HG03139 (cell line): ENCODE results near the gene NME4.
"Not testable (repeated sequence)": the region's sequence is repeated elsewhere in the genome, so short reads cannot be mapped to it uniquely, and the experiment has no call there.

Experiments
- ATAC-seq: cut with Tn5 transposase; IDR thresholded peaks from one replicate; pipeline ENCODE4 v1.9.1; 2021; ENCODE audit not compliant: unreplicated experiment

NME4 gene

DNA sequence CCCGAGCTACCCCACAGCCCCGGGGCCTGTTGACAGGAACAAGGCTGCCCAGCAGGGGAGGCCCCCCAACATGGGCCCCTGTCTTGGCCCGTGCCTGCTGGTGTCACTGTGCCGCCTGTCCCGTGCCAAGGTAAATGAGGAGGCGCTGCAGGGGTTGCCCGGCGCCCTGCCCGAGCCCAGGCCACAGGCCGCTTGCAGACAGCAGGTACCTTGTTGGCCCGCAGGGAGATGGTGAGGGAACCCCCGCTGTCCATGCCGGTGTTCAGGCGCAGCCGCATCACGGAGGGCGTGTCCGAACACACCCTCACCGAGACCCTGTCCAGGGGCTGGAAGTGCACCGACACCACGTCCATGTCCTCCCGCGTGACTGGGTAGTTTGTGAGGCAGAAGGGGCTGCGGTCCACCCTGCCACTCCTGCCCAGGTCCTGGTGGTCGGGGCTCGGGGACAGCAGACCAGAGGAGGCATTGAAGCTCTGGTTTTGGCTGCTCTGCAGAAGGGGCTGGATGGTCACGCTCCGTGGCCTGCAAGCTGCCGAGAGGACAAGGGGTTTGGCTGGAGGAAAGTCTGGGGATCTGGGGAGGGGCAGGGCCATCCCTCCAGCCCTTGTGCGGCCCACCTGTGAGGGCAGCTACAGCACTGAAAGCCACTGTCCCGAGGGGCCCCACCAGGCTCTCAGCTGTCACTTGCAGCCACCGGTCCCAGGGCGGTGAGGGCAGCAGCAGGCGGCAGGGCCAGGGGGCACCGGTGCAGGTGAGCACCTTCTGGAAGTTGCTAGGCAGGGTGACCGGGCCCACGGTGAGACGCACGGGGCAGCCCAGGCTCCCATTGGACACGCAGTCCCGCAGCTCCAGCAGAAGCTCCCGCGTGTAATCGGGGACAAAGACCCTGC is 20.8 kb upstream of the NME4 start:
- ATAC-seq = no peak

DNA sequence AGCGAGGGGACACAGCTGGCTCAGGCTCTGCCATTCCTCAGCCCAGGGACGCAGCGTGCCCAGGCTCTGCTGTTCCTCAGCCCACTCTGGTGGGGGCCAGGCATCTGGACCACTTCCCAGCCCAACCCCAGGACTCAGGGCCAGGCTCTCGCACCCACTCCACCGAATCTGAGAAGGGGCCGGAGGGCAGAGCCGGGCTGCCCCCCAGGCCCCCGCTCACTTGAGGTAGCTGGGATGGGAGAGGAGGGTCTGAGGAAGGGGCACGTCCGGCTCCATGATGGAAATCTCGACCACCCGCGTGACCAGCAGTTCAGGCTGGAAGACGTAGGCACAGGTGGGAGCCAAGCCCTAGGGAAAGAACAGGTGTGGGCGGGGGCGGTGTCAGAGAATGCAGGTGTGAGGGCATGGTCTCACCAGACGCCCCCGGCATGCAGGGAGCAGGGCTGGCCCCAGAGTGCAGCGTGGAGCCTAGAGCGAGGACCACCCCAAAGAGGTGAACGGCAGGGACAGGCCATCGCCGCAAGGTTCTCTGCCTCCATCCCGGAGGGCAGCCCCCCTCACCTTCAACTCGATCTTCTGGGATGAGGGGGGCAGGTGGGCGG is 20.1 kb upstream of the NME4 start:
- ATAC-seq = no peak

DNA sequence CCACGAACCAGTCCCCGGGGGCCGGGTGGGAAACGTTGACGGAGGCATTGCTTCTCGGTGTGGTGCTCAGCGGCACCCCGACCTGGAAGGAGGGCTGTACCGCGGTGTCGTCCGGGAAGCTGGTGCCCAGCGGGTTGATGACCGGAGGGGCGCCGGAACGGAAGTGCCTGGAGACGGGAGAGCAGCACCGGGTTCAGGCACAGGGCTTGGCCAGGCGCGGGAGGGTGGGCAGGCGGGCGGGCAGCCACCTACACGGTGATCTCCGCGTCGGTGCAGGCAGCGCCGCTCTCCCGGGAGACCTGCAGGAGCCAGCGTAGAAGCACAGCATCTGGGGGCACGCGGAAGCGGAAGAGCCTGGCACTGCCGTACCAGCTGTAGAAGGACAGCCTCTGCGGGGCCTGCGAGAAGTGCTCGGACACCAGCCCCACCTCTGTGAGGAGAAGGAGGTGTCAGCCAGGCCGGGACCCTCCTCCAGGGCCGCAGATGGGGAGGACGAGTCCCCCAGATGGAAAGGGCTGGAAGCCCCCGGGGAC is 19.5 kb upstream of the NME4 start:
- ATAC-seq = no peak

DNA sequence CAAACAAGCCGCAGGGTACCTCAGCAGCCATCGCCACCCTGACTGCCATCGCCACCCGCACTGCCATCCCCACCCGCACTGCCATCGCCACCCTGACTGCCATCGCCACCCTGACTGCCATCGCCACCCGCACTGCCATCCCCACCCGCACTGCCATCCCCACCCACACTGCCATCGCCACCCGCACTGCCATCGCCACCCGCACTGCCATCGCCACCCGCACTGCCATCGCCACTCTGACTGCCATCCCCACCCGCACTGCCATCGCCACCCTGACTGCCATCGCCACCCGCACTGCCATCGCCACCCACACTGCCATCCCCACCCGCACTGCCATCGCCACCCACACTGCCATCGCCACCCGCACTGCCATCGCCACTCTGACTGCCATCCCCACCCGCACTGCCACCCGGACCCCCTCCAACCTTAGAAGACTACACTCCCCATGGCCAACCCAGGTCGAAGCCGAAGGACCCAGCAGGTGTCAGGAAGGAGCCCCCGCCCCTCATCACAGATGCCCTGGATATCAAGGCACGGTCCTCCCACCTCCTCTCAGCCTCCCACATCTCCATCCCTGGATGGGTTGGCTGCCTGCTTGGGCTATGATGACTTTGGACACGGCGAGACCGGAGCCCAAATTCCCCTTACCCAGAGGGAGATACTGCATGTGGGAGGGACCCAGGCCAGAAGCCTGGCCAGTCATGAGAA is 18.7 kb upstream of the NME4 start:
- not testable (repeated sequence) for ATAC-seq

DNA sequence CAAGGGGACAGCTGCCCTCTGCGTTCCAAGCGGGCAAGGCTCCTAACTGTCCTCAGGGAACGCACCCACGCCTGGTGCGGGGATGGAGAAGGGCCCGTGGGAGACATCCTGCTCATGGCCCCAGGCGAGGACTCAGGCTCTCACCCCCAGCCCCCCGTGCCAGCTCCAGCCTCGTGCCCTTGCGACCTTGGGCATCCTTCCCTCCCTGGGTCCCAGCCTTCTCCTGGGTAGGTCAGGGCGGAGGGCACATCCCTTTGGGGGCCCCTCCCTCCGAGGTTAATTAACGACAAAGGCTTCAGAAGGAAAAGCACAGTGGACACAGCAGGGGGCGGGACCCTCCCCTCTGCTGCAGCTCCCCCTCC is 18.2 kb upstream of the NME4 start:
- no peak for ATAC-seq

DNA sequence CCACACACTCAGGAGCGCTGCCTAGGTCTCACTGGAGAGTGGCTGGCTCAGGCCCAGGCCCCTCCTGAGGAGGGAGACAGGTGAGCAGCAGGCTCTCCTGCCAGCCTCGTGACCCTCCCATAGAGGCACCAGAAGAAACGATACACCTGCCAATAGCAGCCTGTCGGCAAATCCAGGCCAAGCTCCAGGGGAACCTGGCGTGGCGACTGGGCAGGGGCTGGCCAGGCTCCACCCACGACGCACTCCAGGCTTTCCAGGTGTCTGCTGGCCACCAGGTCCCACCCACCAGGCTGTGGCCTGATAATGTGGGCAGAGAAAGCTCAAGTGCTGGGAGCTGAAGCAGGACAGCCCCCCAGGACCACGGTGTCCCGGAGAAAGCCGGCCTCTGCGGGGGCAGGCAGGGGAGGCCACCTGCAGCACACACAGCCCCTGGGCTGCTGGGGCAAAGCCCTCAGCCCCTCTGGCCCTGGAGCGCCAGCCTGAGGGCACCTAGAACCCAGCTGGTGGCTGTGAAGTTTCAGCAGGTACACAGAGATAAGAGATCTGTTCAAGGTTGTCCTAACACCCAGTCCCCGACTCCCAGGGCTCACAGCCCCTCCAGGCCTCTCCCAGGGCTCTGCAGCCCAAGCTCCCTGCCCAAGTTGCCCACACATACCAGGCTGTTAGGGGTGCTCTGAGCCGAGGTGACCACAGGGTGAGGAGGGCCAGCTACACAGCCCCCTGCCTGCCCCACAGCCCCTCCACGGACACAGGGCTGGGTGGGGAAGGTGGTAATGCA is 17.6 kb upstream of the NME4 start:
- ATAC-seq = no peak

DNA sequence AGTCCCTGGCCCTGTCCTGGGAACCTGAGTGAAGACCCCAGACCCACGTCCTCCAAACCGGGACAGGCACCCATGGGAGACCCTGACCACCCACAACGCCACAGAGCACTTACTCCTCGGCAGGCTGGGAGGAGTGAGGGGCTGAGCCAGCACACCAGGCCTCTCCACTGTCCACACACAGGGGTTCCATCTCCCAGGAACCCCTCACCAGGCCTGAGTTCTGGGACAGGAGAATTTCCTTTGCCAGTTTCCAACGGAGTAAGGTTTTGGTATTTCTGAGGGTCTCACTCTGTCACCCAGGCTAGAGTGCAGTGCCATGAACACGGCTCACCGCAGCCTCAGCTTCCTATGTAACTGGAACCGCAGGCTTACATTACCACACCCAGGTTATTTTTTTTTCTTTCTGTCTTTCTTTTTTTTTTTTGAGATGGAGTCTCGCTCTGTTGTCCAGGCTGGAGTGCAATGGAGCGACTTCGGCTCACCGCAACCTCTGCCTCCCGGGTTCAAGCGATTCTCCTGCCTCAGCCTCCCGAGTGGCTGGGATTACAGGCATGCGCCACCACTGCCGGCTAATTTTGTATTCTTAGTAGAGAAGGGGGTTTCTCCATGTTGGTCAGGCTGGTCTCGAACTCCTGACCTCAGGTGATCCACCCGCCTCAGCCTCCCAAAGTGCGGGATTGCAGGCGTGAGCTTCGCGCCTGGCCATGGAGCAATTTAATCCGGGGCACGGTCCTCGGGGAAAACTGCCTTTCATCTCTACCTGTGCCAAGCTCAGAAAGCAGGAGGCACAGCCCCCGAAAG is 16.8 kb upstream of the NME4 start:
- ATAC-seq = no peak

DNA sequence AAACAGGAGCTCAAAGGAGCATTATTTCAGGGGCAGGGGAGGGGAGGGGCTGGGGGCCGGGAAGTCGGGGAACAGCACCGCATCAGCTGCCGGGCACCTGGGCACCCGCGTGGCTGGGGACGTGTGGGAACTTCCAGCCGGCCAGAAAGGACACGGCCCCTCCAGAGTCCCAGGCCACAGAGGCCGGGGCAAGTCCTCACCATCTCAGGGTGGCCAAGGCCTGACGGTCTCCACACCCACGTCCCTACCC is 16.3 kb upstream of the NME4 start:
- ATAC-seq = no peak

DNA sequence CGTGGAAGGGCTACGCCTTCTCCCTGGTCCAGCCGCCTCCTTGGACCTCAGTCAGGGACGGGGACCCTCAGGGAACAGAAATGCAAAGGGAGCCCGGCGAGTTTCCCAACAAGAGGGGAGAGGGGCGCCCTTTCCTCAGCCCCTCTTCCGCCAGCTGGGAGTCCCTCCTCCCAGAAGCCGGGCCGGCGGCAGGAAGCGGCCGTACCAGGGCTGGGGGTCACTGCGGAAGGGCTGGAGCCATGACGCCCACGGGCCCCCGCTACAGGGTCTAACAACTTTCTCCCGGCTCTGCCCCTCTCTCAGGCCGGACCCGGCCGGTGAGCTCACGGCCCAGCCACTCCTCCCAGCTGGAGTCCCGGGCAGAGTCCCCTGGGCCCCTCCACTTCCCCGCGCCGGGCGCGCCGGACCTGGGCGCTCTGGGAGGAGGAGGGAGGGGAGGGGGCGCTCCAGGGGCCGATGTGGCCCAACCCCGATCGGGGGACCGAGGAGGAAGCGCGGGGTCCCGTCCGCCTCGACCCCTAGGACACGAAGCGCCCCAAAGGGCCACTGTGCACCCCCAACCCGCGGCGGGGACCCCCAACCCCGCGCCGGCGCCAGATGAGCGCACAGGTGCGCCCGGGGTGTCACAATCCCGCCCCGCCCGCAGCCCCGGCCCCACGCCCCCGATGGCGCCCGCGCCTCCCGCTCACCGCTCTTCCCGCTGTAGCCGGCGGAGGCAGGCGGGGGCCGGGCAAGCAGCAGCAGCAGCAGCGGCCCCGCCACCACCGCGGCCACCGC is 15.8 kb upstream of the NME4 start:
- ATAC-seq = peak; percentile 2

DNA sequence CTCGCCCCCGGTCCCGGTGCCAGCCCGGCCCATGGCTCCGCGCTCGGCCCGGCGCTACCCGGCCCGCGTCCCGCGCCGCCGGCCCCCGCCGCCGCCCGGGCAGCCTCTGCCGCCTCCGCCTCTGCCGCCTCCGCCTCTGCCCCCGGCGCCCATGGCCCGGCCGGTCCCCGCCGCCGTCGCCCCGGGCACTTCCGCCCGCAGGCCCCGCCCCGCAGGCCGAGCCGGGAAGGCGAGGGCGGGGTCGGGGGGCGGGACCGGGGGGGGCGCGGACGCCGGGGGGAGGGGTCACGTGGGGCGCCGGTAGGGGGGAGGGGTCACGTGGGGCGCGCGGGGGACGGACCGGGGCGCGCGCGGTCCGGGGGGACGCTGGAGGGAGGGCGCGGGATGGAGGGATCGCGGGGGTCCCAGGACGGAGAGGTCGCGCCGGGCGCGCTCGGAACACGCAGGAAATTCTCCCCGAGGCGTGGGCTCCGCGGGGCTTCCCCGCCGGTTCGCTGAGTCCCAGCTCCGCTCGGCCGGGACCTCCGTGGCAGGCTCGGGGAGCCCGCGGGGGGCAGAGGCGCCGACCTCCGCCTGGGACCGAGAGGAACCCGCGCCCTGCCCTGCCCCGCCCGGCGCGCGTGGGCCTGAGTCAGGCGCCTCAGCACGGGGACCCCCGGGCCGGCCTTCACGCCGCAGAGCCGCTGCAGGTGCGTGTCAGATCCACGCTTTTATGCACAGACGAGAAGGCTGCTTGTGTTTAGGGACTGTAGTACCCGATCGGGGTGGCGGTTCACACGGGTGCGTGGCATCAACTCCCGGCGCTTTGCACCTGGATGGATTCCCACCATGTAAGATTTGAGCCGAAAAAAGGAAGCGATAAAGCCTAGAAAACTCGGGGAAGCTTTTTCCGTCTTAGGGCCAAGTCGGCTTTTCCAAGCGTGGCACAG is 14.9 kb upstream of the NME4 start, which contains the start of gene PGAP6:
PGAP6 (minus strand) TSS at position 190 of the 929 bp plus-strand sequence; CDS start at position 33, 157 bp downstream.
- ATAC-seq = peak; percentile 55

DNA sequence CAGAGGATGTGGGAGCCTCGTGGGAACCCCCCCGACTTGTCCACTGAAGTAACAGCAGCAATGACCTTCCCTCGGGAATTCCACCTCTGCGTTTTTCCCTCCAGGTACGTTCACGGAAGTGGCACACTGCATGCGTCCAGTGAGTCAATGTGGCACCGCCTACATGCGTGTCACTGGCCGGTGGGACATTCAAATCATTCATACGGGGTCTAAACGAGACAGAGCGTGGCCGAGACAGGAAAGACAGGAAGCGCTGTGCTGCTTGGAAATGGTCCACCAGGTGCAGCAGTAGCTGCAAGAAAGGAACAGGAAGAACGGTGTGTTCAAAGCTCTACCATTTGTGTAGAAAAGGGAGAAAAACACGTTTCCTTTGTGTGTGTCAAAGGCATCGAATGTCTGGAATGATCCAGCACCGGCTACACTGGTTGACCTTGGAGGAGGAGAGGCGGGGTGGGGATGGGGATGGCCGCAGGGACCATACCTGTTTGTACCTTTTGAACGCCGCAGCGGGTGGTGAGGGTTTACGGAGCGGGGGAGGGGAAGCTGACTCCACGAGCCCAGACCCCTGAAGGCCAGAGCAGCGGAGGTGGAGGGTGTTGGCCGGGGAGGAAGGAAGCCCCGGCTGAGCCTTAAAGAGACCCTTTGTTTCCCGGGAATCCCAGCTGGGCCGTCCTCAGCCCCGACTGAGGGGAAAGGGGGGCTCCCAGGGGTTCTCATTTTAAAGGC is 13.5 kb upstream of the NME4 start:
- ATAC-seq = no peak

DNA sequence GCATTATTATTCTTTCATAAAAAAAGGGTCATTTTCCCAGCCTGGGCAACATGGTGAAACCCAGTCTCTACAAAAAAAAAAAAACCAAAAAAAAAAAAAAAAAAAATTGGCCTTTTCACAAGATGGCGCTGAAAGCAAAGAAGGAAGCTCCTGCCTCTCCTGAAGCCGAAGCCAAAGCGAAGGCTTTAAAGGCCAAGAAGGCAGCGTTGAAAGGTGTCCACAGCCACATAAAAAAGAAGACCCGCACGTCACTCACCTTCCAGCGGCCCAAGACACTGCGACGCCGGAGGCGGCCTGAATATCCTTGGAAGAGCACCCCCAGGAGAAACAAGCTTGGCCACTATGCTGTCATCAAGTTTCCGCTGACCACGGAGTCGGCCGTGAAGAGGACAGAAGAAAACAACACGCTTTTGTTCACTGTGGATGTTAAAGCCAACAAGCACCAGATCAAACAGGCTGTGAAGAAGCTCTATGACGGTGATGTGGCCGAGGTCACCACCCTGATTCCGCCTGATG is 10.3 kb upstream of the NME4 start:
- ATAC-seq = no peak

DNA sequence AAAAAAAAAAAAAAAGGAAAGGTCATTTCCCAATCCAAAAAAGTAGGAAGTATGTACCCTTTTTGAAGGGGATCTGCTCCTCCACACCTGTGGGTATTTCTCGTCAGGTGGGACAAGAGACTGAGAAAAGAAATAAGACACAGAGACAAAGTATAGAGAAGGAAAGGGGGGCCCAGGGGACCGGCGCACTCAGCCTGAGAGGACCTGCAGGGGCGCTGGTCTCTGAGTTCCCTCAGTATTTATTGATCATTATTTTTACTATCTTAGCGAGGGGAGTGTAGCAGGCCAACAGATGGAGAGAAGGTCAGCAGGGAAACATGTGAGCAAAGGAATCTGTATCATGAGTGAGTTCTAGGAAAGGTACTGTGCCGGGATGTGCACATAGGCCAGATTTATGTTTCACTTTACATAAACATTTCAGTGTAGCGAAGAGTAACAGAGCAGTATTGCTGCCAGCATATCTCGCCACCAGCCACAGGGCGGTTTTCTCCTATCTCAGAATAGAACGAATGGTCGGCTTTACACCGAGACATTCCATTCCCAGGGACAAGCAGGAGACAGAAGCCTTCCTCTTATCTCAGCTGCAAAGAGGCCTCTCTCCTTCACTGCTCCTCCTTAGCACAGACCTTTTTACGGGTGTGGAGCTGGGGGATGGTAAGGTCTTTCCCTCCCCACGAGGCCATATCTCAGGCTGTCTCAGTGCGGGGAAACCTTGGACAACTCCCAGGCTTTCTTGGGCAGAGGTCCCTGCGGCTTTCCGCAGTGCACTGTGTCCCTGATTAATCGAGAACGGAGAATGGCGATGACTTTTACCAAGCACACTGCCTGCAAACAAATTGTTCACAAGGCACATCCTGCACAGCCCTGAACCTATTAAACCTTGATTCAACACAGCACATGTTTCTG is 9.0 kb upstream of the NME4 start:
- not testable (repeated sequence) for ATAC-seq

DNA sequence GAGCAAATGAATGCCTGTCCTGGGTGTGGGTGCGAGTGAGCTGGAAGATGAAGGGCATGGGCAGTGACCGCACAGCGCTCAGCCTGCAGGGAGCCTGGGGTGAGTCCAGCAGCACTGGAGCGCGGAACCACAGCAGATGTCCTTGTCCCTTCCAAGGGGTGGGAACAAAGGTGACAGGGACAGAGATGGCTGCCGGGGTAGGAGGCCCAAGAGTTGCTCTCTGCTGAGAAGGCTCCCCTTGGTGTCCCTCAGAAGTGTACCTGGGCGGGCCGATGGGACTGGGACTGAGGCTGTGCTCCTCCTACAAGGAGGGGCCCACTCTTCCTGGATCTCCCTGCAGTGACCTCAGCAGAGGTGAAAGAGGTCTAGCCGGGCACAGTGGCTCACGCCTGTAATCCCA is 7.6 kb upstream of the NME4 start:
- ATAC-seq = no peak

DNA sequence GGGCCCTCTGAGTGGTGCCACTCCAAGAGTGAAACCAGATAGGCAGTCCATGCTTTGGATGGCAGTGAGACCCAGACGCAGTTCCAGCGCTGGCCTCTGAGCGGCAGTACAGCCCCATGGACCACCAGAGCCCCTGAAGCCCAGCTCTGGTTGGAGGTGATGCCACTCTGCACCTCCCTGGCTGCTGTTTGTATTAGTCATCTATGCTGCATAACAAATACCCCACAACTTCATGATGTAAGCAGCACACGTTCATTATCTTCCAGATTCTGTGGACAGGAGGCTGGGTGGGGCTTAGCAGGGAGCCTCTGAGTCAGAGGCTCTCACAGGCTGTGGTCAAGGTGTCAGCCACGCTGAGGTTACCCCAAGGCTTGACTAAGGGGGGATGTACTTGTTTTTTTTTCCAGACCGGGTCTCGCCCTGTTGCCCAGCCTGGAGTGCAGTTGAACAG is 5.1 kb upstream of the NME4 start:
- no peak for ATAC-seq

DNA sequence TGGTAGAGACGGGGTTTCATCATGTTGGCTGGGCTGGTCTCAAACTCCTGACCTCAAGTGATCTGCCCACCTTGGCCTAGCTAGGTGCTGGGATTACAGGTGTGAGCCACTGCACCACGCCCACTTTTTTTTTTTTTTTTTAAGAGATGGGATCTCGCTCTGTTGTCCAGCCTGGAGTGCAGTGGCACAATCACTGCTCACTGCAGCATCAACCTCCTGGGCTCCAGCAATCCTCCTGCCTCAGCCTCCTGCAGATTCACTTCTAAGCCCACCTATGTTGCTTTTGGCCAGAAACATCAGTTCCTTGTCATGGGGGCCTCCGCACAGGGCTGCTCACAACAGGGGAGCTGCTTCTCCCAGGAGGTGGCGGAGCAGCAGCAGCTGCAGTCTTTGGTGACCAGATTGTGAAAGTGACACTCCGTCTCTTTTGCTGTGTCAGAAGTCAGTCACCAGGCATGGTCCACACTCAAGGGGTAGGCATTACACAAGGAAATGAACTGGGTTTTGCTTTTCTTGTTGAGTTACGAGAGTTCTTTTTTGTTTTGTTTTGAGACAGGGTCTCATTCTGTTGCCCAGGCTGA is 4.5 kb upstream of the NME4 start:
- ATAC-seq = no peak
